AG09319 (cell line): ENCODE results near the gene RPS6KA2.

Experiments used
- DNase-seq: peaks from one replicate; pipeline ENCODE4 v3.0.0-alpha.2; 2010; ENCODE audit warnings: low read depth; ENCODE audit errors: extremely low read depth
- CTCF ChIP-seq: IDR thresholded peaks from 2 replicates; pipeline ENCODE4 v1.5.1; 2011; ENCODE audit warnings: low read depth, mild to moderate bottlenecking, inconsistent platforms, low read length, moderate library complexity

Gene RPS6KA2

GRCh38 chr6:166503167-166503744 is 123.8 kb downstream of the RPS6KA2 start:
- DNase-seq = no peak
- TF ChIP-seq CTCF = no peak

DNA sequence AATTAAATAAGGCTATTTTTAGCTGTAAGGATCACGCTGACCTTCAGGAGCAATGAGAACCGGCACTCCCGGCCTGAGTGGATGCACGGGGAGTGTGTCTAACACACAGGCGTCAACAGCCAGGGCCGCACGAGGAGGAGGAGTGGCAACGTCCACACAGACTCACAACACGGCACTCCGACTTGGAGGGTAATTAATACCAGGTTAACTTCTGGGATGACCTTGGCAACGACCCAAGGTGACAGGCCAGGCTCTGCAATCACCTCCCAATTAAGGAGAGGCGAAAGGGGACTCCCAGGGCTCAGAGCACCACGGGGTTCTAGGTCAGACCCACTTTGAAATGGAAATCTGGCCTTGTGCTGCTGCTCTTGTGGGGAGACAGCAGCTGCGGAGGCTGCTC is 124.6 kb downstream of the RPS6KA2 start:
- DNase-seq = no peak
- TF ChIP-seq CTCF = no peak

GRCh38 chr6:166501246-166501645 is 125.8 kb downstream of the RPS6KA2 start:
- no peak for DNase-seq
- TF ChIP-seq CTCF = no peak

GRCh38 chr6:166500246-166500645 is 126.8 kb downstream of the RPS6KA2 start:
- TF ChIP-seq CTCF = no peak
- DNase-seq = no peak

DNA sequence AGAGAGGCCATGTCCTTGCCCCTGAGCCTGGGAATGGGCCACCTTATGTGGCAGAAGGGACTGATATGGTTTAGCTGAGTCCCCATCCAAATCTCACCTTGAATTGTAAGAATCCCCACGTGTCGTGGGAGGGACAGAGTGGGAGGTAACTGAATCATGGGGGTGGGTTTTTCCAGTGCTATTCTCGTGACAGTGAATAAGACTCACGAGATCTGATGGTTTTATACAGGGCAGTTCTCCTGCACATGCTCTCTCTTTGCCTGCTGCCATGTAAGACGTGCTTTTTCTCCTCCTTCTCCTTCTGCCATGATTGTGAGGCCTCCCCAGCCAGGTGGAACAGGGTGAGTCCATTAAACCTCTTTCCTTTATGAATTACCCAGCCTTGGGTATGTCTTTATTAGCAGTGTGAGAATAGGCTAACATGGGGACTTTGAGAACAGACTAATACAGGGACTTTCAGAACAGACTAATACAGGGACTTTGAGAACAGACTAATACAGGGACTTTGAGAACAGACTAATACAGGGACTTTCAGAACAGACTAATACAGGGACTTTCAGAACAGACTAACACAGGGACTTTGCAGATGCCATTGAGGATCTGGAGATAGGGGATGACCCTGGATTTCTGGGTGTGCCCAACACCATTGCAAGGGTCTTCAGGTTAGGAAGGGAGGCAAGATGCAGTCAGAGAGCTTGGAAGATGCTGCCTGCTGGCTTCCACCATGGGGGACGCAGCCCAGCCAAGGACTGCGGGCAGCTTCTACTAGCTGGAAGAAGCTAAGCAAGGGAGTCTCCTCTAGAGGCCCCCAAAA is 127.5 kb downstream of the RPS6KA2 start:
- TF ChIP-seq CTCF = no peak

DNA sequence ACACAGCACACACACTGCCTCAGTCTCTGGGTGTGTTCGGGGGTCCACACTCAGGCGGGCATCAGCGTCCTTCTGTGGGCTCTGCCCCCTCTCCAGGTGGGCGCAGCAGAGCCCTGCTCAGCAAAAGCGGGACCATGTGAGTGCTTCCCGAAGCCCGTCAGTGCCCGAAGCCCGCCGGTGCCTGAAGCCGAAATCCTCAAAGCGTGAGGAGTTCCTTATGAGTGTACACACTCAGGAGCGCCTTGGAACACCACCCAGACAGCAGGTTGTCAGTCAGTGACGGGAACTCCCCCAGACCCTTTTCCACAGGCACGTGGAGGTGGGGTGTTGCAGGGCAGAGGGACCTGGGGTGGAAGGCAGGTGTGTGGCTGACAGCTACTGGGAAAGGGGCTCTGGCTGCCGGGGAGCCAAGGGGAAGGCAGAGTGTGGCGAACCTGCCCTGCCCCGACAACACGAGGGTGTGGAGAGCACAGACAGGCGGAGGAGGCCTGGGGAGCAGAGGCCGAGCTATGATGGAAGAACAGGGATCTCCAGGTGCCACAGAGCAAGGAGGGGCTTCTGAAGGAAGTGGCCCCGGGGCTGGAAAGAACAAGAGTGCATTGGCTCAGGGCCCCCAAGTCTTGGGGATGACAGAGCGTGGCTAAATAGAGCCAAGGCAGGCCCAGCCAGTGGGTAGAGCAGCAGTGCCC is 128.2 kb downstream of the RPS6KA2 start:
- no peak for DNase-seq
- TF ChIP-seq CTCF = no peak

More for the DNA sequence above, 127.5 kb downstream of the RPS6KA2 start:
- DNase-seq = no peak

DNA sequence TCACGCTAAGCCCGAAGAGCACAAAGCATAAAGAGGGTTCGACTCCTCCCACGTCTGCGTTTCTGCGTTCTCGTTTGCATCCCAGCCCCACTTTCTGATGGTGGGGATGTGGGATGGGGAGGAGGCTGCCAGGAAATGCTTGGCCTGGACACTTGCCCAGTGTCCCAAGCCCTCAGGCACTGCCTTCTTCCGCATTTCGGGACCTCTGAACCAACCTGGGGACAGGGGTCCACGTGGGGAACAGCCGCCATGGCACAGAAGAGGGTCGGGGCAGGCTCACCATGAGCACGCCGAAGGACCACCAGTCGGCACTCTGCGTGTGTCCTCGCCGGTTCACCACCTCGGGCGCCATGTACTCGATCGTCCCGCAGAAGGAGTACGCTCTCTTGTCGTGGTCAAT is 128.8 kb downstream of the RPS6KA2 start:
- no peak for DNase-seq
- no peak for TF ChIP-seq CTCF
